Central memory CD8-positive, alpha-beta T cell (primary cell): ENCODE results near the gene CAMKK2.

Source experiments
- ATAC-seq: fragments of 150-1000 bp; cut with Tn5 transposase; replicated peaks from 2 replicates; pipeline ENCODE4 v1.10.0; 2022; ENCODE audit warnings: mild to moderate bottlenecking, moderate FRiP score, moderate number of reproducible peaks; ENCODE audit not compliant: poor library complexity, severe bottlenecking; ENCODE audit errors: extremely low read depth
- DNase-seq, 2 donors: peaks; one replicate each; pipeline ENCODE4 v3.0.0; 2021; ENCODE audit warnings: low spot score in 2 of 2
- H3K27ac Mint-ChIP-seq: one replicate; pipeline ENCODE4 v1.8.0; 2022; ENCODE audit warnings: low read depth, mild to moderate bottlenecking, moderate library complexity, mixed read lengths
- H3K27me3 Mint-ChIP-seq: one replicate; pipeline ENCODE4 v1.8.0; 2022; ENCODE audit warnings: mixed read lengths
- H3K36me3 Mint-ChIP-seq: one replicate; pipeline ENCODE4 v1.8.0; 2022; ENCODE audit warnings: mild to moderate bottlenecking, moderate library complexity, mixed read lengths; ENCODE audit not compliant: insufficient read depth
- H3K4me1 Mint-ChIP-seq: one replicate; pipeline ENCODE4 v1.8.0; 2022; ENCODE audit warnings: mixed read lengths
- H3K4me3 Mint-ChIP-seq: one replicate; pipeline ENCODE4 v1.8.0; 2022; ENCODE audit warnings: mild to moderate bottlenecking, moderate library complexity, mixed read lengths
- H3K9me3 Mint-ChIP-seq: one replicate; pipeline ENCODE4 v1.8.0; 2022; ENCODE audit warnings: mixed read lengths

CAMKK2 gene

DNA sequence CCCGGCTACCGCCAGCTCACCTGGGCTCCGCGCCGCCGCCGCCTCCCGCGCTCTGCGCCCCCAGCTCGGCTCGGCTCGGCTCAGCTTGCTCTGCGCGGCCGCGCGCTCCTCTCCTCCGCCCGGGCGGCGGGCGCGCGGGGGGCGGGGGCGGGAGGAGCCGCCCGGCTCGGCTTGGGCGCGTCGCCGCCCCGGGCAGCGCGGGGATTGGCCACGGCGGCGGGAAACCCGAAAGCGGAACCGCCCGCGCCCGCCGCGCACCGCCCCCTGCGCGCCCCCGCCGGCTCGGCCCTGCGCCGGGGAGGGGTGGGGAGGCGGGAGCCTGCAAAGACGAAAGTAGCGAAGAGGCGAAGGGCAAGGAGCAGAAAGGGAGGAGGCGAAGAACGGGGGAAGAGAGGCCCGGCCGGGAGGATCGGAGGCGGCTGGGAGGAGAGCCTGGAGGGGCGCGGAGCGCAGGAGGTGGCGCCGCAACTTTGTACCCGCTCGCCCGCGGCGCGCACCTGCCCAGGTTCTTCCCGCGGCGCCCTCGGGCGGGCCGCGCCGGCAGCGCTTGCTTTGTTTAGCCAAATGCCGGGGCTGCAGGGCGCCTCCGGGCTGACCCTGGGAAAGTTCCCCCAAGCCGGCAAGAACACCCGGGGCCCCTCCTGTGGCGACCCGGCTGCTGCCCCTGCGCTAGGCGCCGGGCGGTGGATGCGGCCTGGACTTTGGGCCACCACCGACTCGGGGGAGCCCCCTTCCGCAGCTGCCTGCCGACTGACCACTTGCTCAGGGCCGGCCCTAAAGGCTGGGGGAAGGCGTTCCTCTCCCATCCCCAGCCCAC is at the start of gene CAMKK2:
TSS of gene CAMKK2 (minus strand) at position 92 of the 817 bp plus-strand sequence. CDS start 22,183 bp downstream, outside the sequence.
- ATAC-seq (peak; percentile 93), DNase-seq (peak; percentile 78 to 85)
- H3K4me1 Mint-ChIP-seq = peaks cover 15% of the 10 kb centered on the region
- H3K9me3 Mint-ChIP-seq = no peaks in the 10 kb centered on the region
- peaks cover 1% of the 10 kb centered on the region for H3K36me3 Mint-ChIP-seq
- H3K27ac Mint-ChIP-seq = peak within 1 kb of the TSS; percentile 77
- H3K4me3 Mint-ChIP-seq = peak within 1 kb of the TSS; percentile 87
- H3K27me3 Mint-ChIP-seq = no peaks in the 10 kb centered on the region

DNA sequence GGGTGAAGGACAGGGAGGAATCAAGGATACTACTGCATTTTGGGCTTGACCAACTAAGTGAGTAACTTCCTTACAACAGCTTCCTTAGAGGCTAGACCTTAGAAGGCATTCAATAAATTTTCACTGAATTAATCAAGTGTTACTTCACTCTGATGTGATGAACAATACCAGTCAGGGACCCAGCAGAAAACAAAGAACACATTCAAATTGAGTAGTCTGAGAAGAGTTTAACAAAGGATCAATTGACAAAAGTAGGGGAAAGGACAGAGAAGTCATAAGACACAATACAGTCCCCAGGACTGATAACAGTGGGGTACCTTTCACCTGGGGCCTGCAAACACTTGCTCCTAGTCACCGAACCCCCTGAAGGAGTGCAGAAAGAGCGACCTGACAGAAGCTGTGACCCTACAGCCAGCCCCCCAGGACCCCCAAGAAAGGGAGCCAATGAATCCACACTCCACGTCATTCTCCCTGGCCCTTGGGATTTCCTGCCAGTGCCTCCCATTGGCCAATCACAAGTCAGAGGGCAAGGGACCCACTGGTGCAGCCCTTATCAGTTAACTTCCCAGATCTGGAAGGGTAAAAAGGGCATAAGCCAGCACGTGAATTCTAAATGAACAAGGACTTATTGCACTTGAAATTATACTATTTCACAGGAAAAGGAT is 48.8 kb upstream of the CAMKK2 start:
- H3K36me3 Mint-ChIP-seq = peaks cover 67% of the 10 kb centered on the region

DNA sequence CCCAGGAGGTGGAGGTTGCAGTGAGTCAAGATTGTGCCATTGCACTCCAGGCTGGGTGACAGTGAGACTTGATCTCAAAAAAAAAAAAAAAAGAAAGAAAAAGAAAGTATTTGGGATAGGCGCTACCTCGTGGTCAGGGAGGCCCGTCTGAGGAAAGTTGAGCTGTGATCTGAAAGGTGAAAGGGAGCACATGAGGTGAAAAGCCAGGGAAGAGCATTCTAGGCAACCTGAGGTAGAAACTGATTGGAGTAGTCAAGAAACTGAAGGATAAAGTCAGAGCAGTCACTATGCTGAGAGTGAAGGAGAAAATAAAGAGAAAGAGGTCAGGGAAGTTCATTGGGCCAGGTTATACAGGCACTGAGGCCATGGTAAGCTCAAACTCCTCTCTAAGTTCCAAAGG is 48.0 kb upstream of the CAMKK2 start:
- peaks cover 29% of the 10 kb centered on the region for H3K4me1 Mint-ChIP-seq

More for the DNA sequence above, 48.8 kb upstream of the CAMKK2 start:
- H3K9me3 Mint-ChIP-seq = no peaks in the 10 kb centered on the region
- no peaks in the 10 kb centered on the region for H3K27me3 Mint-ChIP-seq
- no peak overlapping the region for H3K4me3 Mint-ChIP-seq
- peak overlapping the region; percentile 2 for H3K27ac Mint-ChIP-seq
- peaks cover 32% of the 10 kb centered on the region for H3K4me1 Mint-ChIP-seq
- ATAC-seq (no peak), DNase-seq (no peak)

DNA sequence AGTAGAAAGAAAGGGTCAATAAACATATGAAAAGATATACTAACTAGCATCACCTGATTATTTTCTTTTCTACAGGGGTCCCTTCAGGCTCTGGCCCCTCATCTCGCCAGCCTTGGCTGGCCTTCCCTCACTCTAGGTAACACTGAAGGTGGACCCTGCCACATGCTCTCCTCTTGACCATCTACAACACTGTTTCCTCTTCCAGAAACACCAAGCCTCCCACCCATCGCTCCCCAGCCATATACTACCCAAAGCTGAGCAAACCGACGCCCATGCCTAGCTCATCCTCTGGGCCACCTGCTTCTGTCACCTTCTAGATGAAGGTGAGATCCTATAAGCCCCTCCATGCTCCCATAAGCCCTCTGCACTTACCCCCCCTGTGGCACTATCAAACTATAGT is 40.9 kb upstream of the CAMKK2 start:
- Mint-ChIP-seq H3K27ac (peak overlapping the region; percentile 1), H3K4me1 (no peaks in the 10 kb centered on the region), H3K27me3 (no peaks in the 10 kb centered on the region), H3K4me3 (no peak overlapping the region), H3K9me3 (no peaks in the 10 kb centered on the region), H3K36me3 (peaks cover 59% of the 10 kb centered on the region)
- DNase-seq = no peak
- ATAC-seq = no peak

More for the DNA sequence above, 48.0 kb upstream of the CAMKK2 start:
- no peak overlapping the region for H3K4me3 Mint-ChIP-seq
- no peaks in the 10 kb centered on the region for H3K9me3 Mint-ChIP-seq
- ATAC-seq (no peak), DNase-seq (no peak)
- no peaks in the 10 kb centered on the region for H3K27me3 Mint-ChIP-seq
- H3K36me3 Mint-ChIP-seq = peaks cover 72% of the 10 kb centered on the region
- peak overlapping the region; percentile 2 for H3K27ac Mint-ChIP-seq

DNA sequence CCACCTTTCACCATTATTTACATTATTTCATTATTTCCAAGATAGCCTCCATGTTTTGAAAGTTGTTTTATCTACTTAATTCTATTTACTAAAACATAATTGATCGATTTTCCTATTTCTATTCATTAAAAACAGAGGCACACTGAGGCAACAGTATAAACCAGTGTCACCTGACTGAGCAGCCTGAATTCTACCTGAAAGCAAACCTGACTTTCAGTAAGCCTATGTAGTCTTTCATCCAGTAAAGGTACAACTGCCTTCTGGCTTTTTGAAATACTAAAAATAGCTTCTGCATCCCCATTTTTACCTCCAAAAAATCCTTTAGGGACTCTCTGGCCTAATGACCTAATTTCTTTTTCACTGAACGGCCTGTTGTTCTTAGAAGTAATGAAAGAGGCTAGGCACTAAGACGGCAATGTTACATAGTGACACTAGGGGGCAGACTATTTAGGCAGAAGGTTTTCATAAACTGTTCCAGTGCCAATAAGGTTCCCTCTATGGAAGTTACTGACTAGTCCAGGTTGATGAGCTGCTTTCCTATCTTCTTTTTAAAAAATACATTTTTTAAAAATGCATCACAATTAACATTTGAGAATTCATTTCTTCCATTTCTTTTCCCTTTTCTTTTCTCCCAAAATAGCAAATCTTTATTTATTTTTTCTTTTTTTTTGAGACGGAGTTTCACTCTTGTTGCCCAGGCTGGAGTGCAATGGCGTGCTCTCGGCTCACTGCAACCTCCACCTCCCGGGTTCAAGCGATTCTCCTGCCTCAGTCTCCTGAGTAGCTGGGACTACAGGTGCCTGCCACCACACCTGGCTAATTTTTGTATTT is 38.2 kb upstream of the CAMKK2 start:
- DNase-seq = no peak
- Mint-ChIP-seq H3K9me3 (no peaks in the 10 kb centered on the region), H3K4me3 (no peak overlapping the region), H3K27ac (peak overlapping the region; percentile 8), H3K27me3 (no peaks in the 10 kb centered on the region), H3K36me3 (peaks cover 53% of the 10 kb centered on the region), H3K4me1 (no peaks in the 10 kb centered on the region)
- ATAC-seq = no peak

DNA sequence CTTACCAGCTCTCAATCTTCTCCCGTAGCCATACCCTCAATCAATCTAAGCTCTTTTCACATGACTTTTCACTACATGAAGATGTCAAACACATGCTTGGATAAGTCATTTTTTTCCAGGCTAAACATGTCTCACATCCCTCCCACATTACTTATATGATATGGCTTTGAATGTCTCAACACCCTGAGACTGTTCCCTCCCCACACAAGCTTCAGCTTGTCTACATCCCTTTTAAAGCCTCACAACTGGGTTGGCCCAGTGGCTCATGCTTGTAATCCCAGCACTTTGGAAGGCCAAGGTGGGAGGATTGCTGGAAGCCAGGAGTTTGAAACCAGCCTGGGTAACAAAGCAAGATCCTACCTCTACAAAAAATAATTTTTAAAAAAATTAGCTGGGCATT is 37.2 kb upstream of the CAMKK2 start:
- no peak overlapping the region for H3K27ac Mint-ChIP-seq

DNA sequence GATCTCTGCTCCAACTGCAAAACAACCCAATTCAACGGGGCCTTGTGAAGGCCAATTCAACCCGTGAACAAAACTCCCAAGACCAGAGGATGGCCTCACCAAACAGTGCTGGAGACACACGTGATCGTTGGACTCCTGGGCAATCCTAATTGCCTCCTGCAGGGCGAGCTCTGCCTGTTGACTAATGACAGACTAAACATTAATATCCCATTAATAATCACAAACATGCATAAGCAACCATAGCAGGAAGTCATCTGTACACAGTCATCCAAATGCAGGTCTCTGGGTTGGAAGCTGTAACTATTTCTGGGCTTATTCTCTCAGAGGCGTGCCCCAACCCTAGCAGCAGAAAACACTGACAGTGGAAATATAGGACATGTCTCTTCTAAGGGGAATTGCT is 34.7 kb upstream of the CAMKK2 start:
- H3K4me3 Mint-ChIP-seq = no peak overlapping the region
- H3K4me1 Mint-ChIP-seq = no peaks in the 10 kb centered on the region
- no peak for DNase-seq
- H3K27me3 Mint-ChIP-seq = no peaks in the 10 kb centered on the region
- no peaks in the 10 kb centered on the region for H3K9me3 Mint-ChIP-seq
- no peak overlapping the region for H3K27ac Mint-ChIP-seq
- no peak for ATAC-seq
- peaks cover 63% of the 10 kb centered on the region for H3K36me3 Mint-ChIP-seq

More for the DNA sequence above, 37.2 kb upstream of the CAMKK2 start:
- H3K36me3 Mint-ChIP-seq = peaks cover 54% of the 10 kb centered on the region
- H3K4me1 Mint-ChIP-seq = no peaks in the 10 kb centered on the region
- H3K4me3 Mint-ChIP-seq = no peak overlapping the region
- H3K27me3 Mint-ChIP-seq = no peaks in the 10 kb centered on the region
- ATAC-seq (no peak), DNase-seq (no peak)
- H3K9me3 Mint-ChIP-seq = no peaks in the 10 kb centered on the region

DNA sequence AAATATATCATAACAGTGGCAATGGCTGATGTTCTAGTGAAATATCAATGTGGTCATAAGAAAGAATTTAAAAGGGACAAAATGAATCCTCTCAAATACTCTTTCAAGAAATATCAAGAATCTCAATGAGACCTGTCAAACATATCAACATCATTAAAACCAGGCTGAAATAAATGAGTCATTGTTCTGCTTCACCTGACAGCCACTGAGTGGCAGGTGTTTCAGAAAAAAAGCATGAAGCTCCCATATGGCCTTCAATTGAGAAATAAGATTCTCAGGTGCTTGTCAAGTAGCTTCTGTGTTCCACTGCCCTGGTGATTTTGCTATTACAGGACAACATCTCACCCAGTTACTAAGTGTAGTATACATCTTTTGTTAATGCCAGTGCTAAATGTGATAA is 34.2 kb upstream of the CAMKK2 start:
- H3K27ac Mint-ChIP-seq = no peak overlapping the region
- H3K9me3 Mint-ChIP-seq = no peaks in the 10 kb centered on the region

DNA sequence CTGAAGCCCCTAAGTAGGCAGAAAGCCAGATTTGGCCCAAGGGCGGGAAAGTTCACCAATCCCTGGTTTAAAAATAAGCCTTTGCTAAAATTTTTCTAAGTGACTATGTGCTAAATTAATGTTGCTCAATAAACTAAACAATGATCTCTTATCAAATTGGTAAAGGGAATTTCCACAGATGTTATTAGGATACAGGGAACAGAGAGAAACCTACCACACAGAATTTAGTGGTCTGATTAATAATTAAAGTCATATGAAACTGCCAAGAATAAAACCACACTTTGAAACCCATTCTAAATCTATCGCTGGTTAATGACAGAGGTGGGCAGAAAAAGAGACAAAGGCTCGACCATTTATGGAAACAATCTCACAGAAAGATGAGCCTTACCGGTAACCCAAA is 33.7 kb upstream of the CAMKK2 start:
- H3K27ac Mint-ChIP-seq = no peak overlapping the region
- DNase-seq = no peak
- no peaks in the 10 kb centered on the region for H3K27me3 Mint-ChIP-seq
- H3K9me3 Mint-ChIP-seq = no peaks in the 10 kb centered on the region
- peaks cover 66% of the 10 kb centered on the region for H3K36me3 Mint-ChIP-seq
- H3K4me1 Mint-ChIP-seq = no peaks in the 10 kb centered on the region
- H3K4me3 Mint-ChIP-seq = no peak overlapping the region
- no peak for ATAC-seq

More for the DNA sequence above, 34.2 kb upstream of the CAMKK2 start:
- DNase-seq = no peak
- Mint-ChIP-seq H3K4me3 (no peak overlapping the region), H3K4me1 (no peaks in the 10 kb centered on the region), H3K36me3 (peaks cover 64% of the 10 kb centered on the region), H3K27me3 (no peaks in the 10 kb centered on the region)
- ATAC-seq = no peak

DNA sequence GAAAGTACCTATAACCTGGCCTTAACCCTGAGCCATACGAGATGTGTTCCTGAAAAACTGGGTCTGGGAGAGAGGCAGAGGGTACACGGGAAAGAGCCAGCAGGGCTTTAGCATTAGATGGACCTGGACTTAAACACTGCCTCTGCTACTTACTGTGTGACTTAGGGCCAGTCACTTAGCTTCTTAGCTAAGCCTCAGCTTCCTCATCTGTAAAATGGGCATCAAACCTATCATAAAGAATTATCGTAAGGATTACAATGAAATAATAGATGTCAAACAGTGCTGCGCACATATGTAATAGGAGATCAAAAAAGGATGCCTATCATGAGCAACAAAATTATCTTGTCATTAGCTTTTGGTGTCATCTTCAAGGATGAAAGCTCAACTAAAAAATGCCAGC is 32.1 kb upstream of the CAMKK2 start:
- Mint-ChIP-seq H3K27ac (no peak overlapping the region), H3K9me3 (no peaks in the 10 kb centered on the region), H3K27me3 (no peaks in the 10 kb centered on the region), H3K4me3 (no peak overlapping the region), H3K36me3 (peaks cover 65% of the 10 kb centered on the region), H3K4me1 (no peaks in the 10 kb centered on the region)
- ATAC-seq (no peak), DNase-seq (no peak)

DNA sequence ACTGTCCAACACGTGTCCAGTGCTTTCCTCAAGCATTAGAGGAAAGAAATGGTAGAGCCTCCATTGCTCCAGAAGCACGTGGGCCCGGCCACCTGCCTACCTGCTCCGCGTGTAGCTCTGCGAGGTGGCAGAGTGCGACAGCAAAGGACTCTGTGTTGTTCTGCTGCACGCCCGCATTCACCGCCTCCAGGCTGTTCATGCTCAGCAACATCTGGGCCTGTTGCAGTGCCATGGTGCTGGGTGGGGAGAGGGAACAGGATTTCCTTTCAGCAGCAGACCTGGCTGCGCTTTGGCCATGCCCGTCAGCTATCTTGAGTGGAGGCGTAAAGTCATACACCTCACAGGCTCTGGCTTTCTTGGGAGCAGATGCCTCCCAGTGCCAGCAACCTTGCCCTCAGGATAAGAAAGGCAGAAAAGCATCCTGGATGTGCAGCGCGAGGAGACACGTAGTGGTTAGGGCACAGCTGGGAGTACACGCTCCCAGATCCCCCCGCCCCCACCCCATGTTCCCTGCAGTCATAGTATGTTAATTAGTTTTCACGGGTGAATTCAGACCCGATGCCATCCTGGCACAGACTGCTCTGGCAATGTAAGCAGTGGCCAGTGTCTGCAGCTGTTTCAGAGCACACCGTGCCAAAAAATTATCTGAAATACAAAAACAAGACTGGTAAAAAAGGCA is 30.6 kb upstream of the CAMKK2 start:
- DNase-seq (no peak), ATAC-seq (no peak)
- Mint-ChIP-seq H3K27ac (no peak overlapping the region), H3K36me3 (peaks cover 64% of the 10 kb centered on the region), H3K9me3 (no peaks in the 10 kb centered on the region), H3K4me1 (no peaks in the 10 kb centered on the region), H3K27me3 (no peaks in the 10 kb centered on the region), H3K4me3 (no peak overlapping the region)

DNA sequence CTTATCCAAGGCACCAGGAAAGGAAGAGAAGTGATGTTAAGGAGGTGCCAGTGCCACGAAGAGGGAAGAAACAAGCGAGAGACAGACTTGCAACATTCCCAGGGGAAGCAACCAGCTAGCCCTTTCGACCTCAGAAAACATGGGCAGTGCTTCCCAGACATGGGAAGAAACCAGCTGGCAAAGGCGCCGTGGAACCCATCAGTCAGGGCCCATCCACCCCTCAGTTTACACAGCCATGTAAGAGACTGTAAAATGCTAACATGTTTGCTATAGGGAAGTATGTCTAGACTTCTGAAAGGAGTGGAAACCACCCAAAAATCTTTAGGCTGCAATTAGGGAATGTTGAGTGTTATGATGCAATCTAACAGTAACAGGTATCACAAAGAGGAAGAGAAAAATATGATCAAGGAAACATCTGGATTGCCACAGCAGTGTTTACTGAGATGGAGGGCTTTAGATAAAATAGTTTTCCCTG is 29.4 kb upstream of the CAMKK2 start:
- Mint-ChIP-seq H3K4me1 (no peaks in the 10 kb centered on the region), H3K27ac (no peak overlapping the region), H3K4me3 (no peak overlapping the region), H3K27me3 (no peaks in the 10 kb centered on the region), H3K36me3 (peaks cover 57% of the 10 kb centered on the region), H3K9me3 (no peaks in the 10 kb centered on the region)
- ATAC-seq (no peak), DNase-seq (no peak)
